Ovary (tissue), 9 donors: ENCODE results near the gene MORC4. TPM values are rescaled to one million over a fixed set of nuclear protein-coding genes. Genes with fewer than 3 reads are reported as not detected.

Source experiments
- DNase-seq, 5 donors: peaks; one replicate each; pipeline ENCODE4 v3.0.0-alpha.2; 2019 to 2020
- H3K27ac ChIP-seq, 2 donors: fragments of 200-600 bp; one replicate each; pipeline versions ENCODE4 v1.5.1 to v1.8.0; 2019 to 2022
- H3K27me3 ChIP-seq: fragments of 200-600 bp; one replicate; pipeline ENCODE4 v1.8.0; 2022
- H3K36me3 ChIP-seq: fragments of 200-600 bp; sonication (generic); one replicate; pipeline ENCODE4 v1.5.1; 2019
- H3K4me1 ChIP-seq: one replicate; pipeline ENCODE4 v1.8.1; 2013; ENCODE audit warnings: mild to moderate bottlenecking, moderate library complexity; ENCODE audit not compliant: insufficient read depth
- H3K4me3 ChIP-seq: fragments of 200-600 bp; sonication (generic); one replicate; pipeline ENCODE4 v1.5.1; 2017
- H3K9me3 ChIP-seq, 2 donors: fragments of 200-600 bp in 1 of 2; sonication (generic) in 1 of 2; one replicate each; pipeline versions ENCODE4 v1.5.1 to v1.8.1; 2013 to 2019; ENCODE audit warnings: mild to moderate bottlenecking in 1 of 2, moderate library complexity in 1 of 2
- CTCF ChIP-seq, 3 donors: fragments of 450-650 bp in 2 of 3; fragments of 200-600 bp in 1 of 3; IDR thresholded peaks; one replicate each; pipeline versions ENCODE4 v1.5.1 to v1.8.0; 2016 to 2022; ENCODE audit warnings: antibody characterized with exemption in 3 of 3, mild to moderate bottlenecking in 1 of 3
- EP300 ChIP-seq: sonication (generic); formaldehyde crosslinking; IDR thresholded peaks from one replicate; pipeline ENCODE4 v1.6.1; 2017; ENCODE audit warnings: antibody characterized with exemption
- POLR2A ChIP-seq: fragments of 450-650 bp; IDR thresholded peaks from one replicate; pipeline ENCODE4 v1.6.1; 2017; ENCODE audit warnings: antibody characterized with exemption, mild to moderate bottlenecking, moderate library complexity
- WGBS, 3 donors: extraction: QIAGEN DNeasy Blood & Tissue Kit in 1 of 3; methylation state at CpG; one replicate each; pipeline versions ENCODE4 v1.1.5 to v1.1.7; 2013 to 2017; 5-methylcytosine and 5-hydroxymethylcytosine counted together
- intact Hi-C, 4 donors: fragments of 100-400 bp; cut with DNase I; formaldehyde crosslinking; loops; one replicate each; pipeline versions ENCODE4 v1.11.0 to v1.15.1; 2022 to 2023
- polyA plus RNA-seq, 2 donors: library from polyadenylated mRNA; stranded (reverse); fragments of 200-250 nt in 1 of 2; fragments of 350-450 nt in 1 of 2; fragmentation: Illumina TruSeq in 1 of 2; extraction: RNeasy Lipid Tissue Mini Kit (QIAGEN cat#74804) in 1 of 2; gene quantifications; one replicate each; pipeline ENCODE4 v1.2.3, GENCODE V29; 2013 to 2014
- total RNA-seq, 7 donors: library from RNA; depleted of rRNA in 2 of 7; stranded (reverse); fragments of >200 nt in 2 of 7; fragmentation: NEBNext Ultra II Directional in 3 of 7; extraction: Animal tissue kit (Norgen Biotek cat#: 25700) in 3 of 7; gene quantifications; one replicate each; pipeline versions ENCODE4 v1.1.0 to v1.2.4, GENCODE V29; 2016 to 2023
- donor health status: DM: no; HTN: no; CAD: no; lungs with moderate emphysema.
- donor health status: DM: no; HTN: no; CAD: no.
- donor health status: Bipolar disorder and iron deficiency.
- donor health status: DM: yes; HTN: yes; CAD: no.
- donor health status: DM: no; HTN: no; CAD: no.
- donor health status: DM: yes; HTN: yes; CAD: no.

MORC4 gene
- total and polyA plus RNA-seq, 9 donors: 9.6 to 26.4 (median 19.4) TPM

GRCh38 chrX:106912864-106913263 lies 87.1 kb downstream of the MORC4 start:
- H3K4me1 ChIP-seq: no peaks in the 10 kb centered on the region
- H3K36me3 ChIP-seq: no peaks in the 10 kb centered on the region
- WGBS, 3 donors: 61 to 64% (median 61%) methylated on average over 2 of the region's 2 CpGs
- H3K4me3 ChIP-seq: no peak overlapping the region
- no peak for DNase-seq
- H3K27me3 ChIP-seq: no peaks in the 10 kb centered on the region
- TF ChIP-seq EP300 (no peak), POLR2A (no peak), CTCF (IDR thresholded peaks at IDR 0.05) (no peak)
- intact Hi-C loops: loop anchor here in 1 of 4 donors (5.0 kb wide), 1 partner anchor 1526 kb away; no protein-coding TSS in a partner anchor
- H3K9me3 ChIP-seq: no peaks in the 10 kb centered on the region
- H3K27ac ChIP-seq: no peak overlapping the region

GRCh38 chrX:106906361-106906760 lies 93.7 kb downstream of the MORC4 start:
- intact Hi-C loops: no loop called here
- TF ChIP-seq POLR2A (no peak), CTCF (IDR thresholded peaks at IDR 0.05) (no peak), EP300 (no peak)
- Histone ChIP-seq H3K27ac (no peak overlapping the region), H3K27me3 (no peaks in the 10 kb centered on the region), H3K4me3 (no peak overlapping the region), H3K36me3 (no peaks in the 10 kb centered on the region), H3K4me1 (no peaks in the 10 kb centered on the region), H3K9me3 (no peaks in the 10 kb centered on the region)
- no peak for DNase-seq
- WGBS, 3 donors: 42 to 50% (median 45%) methylated on average over 6 of the region's 6 CpGs

- TF ChIP-seq CTCF (IDR thresholded peaks at IDR 0.05): no peak
- no peak for TF ChIP-seq POLR2A
- no peak for TF ChIP-seq EP300
- WGBS, 3 donors: 71 to 77% (median 75%) methylated on average over 5 of the region's 5 CpGs
- DNase-seq: no peak
- no peak overlapping the region for H3K27ac ChIP-seq
- H3K36me3 ChIP-seq: no peaks in the 10 kb centered on the region
- no peak overlapping the region for H3K4me3 ChIP-seq
- H3K9me3 ChIP-seq: no peaks in the 10 kb centered on the region
- intact Hi-C loops: no loop called here
- no peaks in the 10 kb centered on the region for H3K4me1 ChIP-seq
- no peaks in the 10 kb centered on the region for H3K27me3 ChIP-seq
Observed at GRCh38 chrX:106905064-106905708, 94.8 kb downstream of the MORC4 start.

- no peak overlapping the region for H3K27ac ChIP-seq
- no peak overlapping the region for H3K4me3 ChIP-seq
- WGBS, 3 donors: 68 to 77% (median 74%) methylated on average over 5 of the region's 5 CpGs
- DNase-seq: no peak
- no peaks in the 10 kb centered on the region for H3K36me3 ChIP-seq
- TF ChIP-seq CTCF (IDR thresholded peaks at IDR 0.05): no peak
- no peak for TF ChIP-seq POLR2A
- TF ChIP-seq EP300: no peak
- no peaks in the 10 kb centered on the region for H3K9me3 ChIP-seq
- intact Hi-C loops: no loop called here
- no peaks in the 10 kb centered on the region for H3K27me3 ChIP-seq
- no peaks in the 10 kb centered on the region for H3K4me1 ChIP-seq
Observed at GRCh38 chrX:106903856-106904528, 96.0 kb downstream of the MORC4 start.
